Measurements from ENCODE around the gene MYF5.

MYF5 gene

GRCh38 chr12:80712866-80713265, 3.8 kb upstream of the MYF5 start:
- no peak overlapping the region for H3K4me3 ChIP-seq (replicated peaks; ENCODE audit: low read depth, low read length)
- DNase-seq (ENCODE audit: extremely low read depth, low read depth) = no peak
- TF ChIP-seq, protein P1, sequence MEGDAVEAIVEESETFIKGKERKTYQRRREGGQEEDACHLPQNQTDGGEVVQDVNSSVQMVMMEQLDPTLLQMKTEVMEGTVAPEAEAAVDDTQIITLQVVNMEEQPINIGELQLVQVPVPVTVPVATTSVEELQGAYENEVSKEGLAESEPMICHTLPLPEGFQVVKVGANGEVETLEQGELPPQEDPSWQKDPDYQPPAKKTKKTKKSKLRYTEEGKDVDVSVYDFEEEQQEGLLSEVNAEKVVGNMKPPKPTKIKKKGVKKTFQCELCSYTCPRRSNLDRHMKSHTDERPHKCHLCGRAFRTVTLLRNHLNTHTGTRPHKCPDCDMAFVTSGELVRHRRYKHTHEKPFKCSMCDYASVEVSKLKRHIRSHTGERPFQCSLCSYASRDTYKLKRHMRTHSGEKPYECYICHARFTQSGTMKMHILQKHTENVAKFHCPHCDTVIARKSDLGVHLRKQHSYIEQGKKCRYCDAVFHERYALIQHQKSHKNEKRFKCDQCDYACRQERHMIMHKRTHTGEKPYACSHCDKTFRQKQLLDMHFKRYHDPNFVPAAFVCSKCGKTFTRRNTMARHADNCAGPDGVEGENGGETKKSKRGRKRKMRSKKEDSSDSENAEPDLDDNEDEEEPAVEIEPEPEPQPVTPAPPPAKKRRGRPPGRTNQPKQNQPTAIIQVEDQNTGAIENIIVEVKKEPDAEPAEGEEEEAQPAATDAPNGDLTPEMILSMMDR (IDR thresholded peaks at IDR 0.05; ENCODE audit: low read depth, low read length, missing control alignments) = no peak

DNA sequence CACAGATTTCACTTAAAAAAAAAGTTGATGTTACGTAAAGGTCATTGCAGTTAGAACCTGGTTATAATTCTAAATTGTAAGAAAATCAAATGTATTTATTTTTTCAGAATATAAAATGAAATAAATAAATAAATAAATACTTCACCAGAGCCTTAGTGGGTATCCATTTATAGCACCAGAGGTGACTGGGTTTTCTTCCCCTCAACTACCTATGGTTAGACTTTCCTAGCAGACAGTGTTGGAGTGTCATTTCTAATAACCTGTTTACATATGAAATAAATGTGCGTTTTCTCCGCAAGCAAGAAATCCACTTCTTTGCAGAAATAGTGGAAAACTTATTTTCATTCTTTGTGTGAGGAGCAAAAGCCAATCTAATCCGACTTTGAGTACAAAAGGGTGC, 3.3 kb upstream of the MYF5 start:
- no peak overlapping the region for H3K4me3 ChIP-seq (replicated peaks; ENCODE audit: low read depth, low read length)

DNA sequence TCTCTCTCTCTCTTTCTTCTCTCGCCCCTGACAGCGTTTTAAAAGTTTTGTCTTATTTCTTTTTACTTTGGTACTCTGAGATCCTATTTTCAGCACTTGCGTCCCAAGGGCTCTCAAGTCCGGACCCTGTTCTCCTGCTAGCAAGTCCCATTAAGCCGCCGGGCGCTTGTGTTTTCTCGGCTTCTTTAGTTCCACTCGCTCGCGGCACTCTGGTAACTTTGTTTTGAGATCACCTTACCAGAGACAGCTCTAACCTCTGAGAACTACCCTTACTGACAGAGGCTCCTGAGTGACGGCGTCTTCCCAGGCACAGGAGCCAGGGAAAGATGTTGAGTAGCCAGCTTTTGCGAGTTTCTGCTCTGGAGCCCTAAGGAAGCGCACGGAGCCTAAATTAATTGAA, 2.7 kb upstream of the MYF5 start:
- peak overlapping the region; percentile 8; the same call in 1 of the 2 replicates for H3K4me3 ChIP-seq (replicated peaks; ENCODE audit: low read depth, low read length)
- TF ChIP-seq, protein P1 (IDR thresholded peaks at IDR 0.05; ENCODE audit: low read depth, low read length, missing control alignments) = no peak
- DNase-seq (ENCODE audit: extremely low read depth, low read depth) = no peak

More for the DNA sequence above, 3.3 kb upstream of the MYF5 start:
- TF ChIP-seq, protein P1 (IDR thresholded peaks at IDR 0.05; ENCODE audit: low read depth, low read length, missing control alignments) = no peak
- DNase-seq (ENCODE audit: extremely low read depth, low read depth) = no peak

DNA sequence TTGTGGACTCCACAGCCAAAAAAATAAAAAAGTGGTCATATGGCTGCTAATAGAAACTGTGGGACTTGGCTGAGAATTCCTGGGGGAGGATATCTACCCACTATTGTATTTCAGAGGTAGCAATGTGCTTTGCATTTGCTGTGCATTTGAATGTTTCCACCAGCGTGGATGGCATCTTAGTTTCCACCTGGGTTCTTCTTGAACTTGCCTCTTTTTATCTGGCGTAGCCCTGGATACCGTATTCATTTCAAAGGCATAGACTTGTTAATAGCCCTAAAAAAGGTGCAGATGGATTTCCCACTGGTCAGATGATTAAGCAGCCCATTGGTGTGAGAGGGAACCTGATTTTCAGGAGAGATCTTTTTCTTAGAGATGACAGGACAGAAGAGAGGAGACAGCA, 1.9 kb upstream of the MYF5 start:
- no peak overlapping the region for H3K4me3 ChIP-seq (replicated peaks; ENCODE audit: low read depth, low read length)
- TF ChIP-seq, protein P1 (IDR thresholded peaks at IDR 0.05; ENCODE audit: low read depth, low read length, missing control alignments) = no peak

GRCh38 chr12:80715713-80716249, 931 bp upstream of the MYF5 start:
- DNase-seq (ENCODE audit: extremely low read depth, low read depth) = no peak
- H3K4me3 ChIP-seq (replicated peaks; ENCODE audit: low read depth, low read length) = no peak overlapping the region
- TF ChIP-seq, protein P1 (IDR thresholded peaks at IDR 0.05; ENCODE audit: low read depth, low read length, missing control alignments) = no peak

More for the DNA sequence above, 1.9 kb upstream of the MYF5 start:
- DNase-seq (ENCODE audit: extremely low read depth, low read depth) = no peak

DNA sequence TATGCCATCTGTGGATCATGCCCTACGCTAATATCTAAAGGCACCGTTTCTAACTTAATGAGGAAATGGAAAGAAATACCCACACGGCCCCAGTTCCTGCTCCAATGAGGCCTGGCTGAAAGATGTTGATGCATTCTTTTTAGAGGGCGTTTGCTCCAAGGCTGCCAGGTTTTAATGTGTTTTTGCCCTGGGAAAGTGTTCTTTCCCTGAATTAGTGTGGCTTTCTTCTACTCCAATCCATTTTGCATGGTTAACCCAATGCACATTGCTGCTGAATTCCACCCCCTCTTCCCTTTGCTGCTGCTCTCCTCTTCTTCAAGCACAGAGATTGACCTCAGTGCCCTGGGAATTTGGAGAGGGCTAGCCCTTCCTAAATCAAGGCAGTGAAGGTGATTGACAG, 1.1 kb downstream of the MYF5 start:
- H3K4me3 ChIP-seq (replicated peaks; ENCODE audit: low read depth, low read length) = no peak overlapping the region
- TF ChIP-seq, protein P1 (IDR thresholded peaks at IDR 0.05; ENCODE audit: low read depth, low read length, missing control alignments) = no peak
- DNase-seq (ENCODE audit: extremely low read depth, low read depth) = no peak

DNA sequence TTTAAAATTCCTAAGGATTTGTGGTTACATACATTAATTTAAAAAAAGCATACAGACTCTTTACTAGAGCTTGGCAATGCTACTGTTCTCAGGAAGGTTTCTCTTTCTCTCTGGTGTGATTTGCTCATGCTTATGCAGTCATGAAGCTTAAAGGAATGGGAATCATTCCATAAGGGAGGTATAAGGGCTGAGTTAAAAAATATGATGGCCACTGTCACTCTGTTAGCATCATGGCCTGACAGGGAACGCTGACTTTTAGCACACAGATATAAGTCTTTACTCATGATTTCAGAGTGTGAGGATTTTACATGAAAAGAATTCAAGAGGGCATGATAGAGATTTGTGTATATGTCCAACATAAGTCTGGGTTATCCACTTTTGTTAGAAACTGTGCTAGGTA, 3.8 kb downstream of the MYF5 start:
- DNase-seq (ENCODE audit: extremely low read depth, low read depth) = no peak
- H3K4me3 ChIP-seq (replicated peaks; ENCODE audit: low read depth, low read length) = no peak overlapping the region
- TF ChIP-seq, protein P1 (IDR thresholded peaks at IDR 0.05; ENCODE audit: low read depth, low read length, missing control alignments) = no peak

Measured in HFF-Myc (cell line).